HL-60/S4 treated with phorbol 12-myristate 13-acetate at 8.2 ng/mL for 4 days and 3 days (cell line): Measurements from ENCODE around the gene ZNF799.
"Not testable (repeated sequence)": the region's sequence is repeated elsewhere in the genome, so short reads cannot be mapped to it uniquely, and the experiment has no call there.

Experiments used
- in situ Hi-C: fragments of 300-500 bp; cut with MboI; formaldehyde crosslinking; loops from 2 replicates; pipeline ENCODE4 v1.15.0; 2022; ENCODE audit warnings: low sequenced_read_pairs

The ZNF799 gene

DNA sequence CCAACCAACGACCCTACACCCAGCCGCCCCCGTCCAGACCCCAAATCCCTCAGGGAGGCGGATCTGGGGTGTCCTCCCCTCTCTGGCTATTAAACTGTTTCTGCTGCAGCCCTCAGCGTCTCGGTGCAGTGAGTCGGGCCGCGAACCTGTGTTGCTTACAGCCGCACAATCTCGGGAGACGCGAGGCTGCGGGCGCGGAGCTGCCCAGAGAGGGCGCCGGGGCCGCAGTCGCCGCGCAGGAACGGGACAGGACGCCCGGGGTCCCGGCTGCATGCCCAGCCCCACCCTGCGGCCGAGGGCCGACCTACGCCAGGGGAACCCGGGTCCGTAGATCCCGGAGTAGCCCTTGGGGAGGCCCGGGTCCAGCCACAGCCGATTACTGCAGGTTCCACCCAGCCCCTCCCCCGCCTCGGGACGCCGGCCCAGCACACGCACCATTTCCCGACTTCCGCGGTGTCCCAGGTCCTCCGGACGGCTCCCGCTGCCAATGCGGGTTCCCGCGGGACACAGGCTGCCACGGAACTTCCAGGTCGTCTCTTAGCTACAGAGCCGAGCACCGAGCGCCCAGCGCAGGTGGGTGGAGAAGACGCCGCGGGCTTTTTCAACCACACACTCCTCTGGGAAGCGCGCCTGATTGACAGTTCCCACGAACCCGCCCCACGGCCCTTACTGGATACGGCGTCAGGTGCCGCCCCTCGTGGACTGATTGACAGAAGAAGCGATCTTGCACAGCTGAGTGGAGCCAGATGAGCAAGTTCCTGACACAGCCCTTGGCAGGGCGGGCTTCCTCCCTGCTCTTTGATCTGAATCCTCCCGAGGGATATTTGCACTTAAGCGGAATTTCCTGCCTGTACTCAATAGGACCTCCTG is at the start of gene ZNF799:
Gene ZNF799, minus strand, starts transcription at position 639 of the 870 bp plus-strand sequence. Its CDS starts 201 bp downstream, at position 438.
- in situ Hi-C loops: no loop called here

DNA sequence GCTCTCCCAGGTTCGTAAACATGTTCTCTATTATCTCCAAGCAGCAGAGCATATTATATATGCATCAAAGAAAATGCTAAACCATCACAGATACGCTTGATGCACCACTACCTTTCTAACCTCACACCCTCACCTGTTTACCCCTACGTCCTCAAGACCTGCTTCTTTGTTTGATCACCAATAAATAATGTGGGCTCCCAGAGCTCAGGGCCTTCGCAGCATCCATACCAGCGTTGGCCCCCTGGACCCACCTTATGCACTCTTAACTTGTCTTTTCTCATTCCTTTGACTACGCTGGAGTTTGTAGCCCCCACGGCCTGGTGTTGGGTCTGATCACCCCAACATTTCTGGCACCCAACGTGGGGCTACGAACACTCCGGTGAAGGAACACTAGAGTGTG is 49.8 kb upstream of the ZNF799 start:
- in situ Hi-C loops: no loop called here

DNA sequence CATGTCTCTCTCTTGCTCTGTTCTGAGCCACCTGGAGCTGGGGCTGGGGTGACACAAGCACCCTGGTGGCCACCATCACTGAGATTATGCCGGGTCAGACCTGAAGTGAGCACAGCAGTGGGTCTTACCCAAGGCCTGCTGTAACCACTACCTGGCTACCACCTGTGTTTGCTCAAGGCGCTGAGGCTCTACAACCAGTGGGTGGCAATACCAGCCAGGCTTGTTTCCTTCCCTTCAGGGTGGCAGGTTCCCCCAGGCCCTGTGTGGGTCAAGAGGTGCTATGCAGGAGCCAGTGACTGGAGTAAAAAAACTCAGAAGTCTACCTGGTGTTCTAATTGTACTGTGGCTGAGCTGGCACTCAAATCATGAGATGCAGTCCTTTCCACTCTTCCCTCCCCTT is 47.7 kb upstream of the ZNF799 start:
- in situ Hi-C loops: no loop called here

DNA sequence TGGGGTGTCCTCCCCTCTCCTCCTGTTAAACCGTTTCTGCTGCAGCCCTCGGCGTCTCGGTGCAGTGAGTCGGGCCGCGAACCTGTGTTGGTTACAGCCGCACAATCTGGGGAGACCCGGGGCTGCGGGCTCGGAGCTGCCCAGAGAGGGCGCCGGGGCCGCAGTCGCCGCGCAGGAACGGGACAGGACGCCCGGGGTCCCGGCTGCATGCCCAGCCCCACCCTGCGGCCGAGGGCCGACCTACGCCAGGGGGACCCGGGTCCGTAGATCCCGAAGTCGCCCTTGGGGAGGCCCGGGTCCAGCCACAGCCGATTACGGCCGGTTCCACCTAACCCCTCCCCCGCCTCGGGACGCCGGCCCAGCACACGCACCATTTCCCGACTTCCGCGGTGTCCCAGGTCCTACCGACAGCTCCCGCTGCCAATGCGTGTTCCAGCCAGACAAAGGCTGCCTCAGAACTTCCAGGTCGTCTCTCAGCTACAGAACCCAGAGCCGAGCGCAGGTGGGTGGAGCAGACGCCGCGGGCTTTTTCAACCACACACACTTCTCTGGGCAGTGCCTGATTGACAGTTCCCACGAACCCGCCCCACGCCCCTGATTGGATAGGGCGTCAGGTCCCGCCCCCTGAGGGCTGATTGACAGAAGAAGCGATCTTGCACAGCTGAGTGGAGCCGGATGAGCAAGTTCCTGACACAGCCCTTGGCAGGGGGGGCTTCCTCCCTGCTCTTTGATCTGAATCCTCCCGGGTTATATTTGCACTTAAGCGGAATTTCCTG is 39.7 kb upstream of the ZNF799 start, which contains the start of gene ZNF443:
Gene ZNF443, minus strand, starts transcription at position 481 of the 776 bp plus-strand sequence. Its CDS starts 107 bp downstream, at position 374.
- in situ Hi-C loops: no loop called here

DNA sequence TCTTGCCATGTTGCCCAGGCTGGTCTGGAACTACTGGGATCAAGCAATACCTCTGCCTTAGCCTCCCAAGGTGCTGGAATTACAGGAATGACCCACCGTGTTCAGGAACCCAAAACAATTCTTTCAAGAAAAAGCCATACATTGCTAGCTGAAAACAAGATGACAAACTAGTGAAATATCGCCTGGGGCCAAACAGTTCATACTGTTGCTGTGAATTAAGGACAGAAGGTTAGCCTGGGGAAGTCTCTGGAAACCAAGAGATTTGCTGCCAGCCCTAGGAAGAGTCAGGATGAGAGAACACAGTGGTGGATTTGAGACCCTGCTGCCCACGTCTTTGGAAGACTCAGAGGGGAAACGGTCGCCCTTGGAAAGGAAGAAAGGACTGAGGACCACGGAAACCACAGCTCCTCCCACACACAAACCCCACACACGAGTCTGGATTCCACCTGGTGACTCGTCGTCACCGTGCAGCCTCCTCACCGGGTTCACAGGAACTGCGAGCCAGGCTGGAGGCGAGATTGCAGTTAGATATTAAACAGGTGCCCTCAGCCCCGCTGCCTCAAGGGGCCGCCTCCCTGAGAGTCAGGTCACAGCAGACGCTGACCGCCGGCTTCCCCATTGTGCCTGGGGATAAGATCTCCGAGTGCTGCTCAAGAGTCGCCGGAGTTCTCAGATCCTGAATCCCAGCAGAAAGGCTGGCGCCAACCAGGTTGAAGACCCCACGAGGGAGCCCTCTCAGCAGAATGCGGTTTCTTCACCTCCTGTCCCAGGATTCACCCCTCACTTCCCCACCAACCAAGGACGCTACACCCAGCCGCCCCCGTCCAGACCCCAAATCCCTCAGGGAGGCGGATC is 38.8 kb upstream of the ZNF799 start:
- in situ Hi-C loops: not testable (repeated sequence)

DNA sequence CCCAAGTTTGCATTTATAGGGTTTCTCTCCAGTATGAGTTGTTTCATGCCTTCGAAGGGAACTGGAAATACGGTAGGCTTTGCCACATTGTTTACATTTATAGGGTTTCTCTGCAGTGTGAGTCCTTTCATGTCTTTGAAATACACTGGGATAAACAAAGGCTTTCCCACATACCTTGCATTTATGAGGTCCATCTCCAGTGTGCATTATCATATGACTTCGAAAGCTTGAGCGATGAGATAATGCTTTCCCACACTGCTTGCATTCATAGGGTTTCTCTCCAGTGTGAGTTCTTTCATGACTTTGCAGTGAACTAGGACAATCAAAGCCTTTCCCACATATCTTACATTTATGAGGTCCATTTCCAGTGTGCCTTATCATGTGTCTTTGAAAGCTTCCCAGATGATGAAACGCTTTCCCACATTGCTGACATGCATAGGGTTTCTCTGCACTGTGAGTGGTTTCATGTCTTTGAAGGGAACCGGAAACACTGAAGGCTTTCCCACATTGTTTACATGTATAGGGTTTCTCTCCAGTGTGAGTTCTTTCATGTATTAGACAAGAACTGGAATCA is 29.7 kb upstream of the ZNF799 start:
- in situ Hi-C loops: not testable (repeated sequence)

DNA sequence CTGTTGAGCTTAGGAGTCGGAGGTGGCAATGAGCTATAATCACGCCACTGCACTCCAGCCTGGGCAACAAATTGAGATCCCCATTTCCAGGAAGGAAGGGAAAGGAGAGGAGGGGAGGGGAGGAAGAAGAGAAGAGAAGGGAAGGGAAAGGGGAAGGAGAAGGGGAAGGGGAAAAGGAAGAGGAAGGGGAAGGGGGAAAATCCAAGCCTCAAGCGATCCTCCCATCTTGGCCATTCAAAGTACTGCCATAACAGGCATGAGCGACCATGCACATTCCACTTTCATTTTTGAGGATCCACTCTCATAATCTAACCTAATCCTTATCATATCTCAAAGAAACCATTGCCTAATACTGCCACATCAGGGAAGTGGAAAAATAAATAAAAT is 24.8 kb upstream of the ZNF799 start:
- in situ Hi-C loops: no loop called here

DNA sequence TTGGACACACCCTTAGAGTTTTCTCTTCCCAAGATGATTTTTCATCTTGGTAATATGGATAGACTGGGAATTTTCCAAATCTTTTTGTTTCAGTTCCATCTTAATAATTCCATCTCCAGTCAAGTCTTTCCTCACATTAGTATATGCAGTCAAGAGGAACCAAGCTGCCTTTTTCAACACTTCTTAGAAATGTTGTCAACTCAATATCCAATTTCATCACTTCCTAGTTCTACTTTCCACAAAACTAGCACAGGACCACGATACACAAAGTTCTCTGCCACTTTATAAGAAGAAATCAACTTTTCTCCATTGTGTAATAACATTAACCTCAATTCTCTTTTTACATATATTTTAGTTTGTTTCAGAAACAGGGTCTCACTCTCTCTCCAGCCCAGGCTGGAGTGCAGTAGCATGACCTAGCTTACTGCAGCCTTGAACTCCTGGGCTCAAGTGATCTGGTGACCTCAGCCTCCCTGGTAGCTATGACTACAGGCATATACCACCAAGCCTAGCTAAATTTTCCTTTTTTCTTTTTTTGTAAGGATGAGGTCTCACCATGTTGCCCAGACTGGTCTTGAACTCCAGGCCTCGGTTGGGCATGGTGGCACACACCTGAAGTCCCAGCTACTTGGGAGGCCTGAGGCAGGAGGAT is 24.3 kb upstream of the ZNF799 start:
- in situ Hi-C loops: no loop called here

DNA sequence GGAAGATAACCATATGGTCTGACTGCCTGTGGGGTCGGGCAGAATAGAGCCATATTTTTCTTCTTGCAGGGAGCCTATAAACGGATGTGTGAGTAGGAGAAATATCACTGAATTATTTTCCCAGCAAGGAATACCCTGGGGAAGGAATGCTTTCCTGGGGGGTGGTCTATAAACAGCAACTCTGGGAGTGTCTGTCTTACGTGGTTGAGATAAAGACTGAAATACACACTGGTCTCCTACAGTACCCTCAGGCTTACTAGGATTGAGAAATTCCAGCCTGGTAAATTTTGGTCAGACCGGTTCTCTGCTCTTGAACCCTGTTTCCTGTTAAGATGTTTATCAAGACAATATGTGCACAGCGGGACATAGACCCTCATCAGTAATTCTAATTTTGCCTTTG is 16.2 kb upstream of the ZNF799 start:
- in situ Hi-C loops: not testable (repeated sequence)

DNA sequence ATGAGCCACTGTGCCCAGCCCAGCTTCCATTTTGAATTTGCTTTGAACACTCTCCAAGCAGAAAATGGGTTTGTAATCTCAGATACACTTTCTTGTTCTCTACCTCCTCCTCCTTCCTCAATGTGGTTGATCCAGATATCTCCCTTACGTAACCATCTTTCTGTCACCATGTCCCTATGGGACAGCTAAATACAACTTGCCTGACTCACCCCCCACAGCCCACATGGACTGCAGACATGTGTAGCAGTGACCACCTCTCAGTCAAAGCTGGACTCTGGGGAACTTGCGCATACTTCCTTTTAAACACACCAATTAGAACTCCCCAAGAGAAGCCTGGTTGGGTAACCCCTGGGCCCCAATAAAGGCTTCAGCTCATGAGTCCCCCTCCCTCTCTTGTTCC is 10.8 kb upstream of the ZNF799 start:
- in situ Hi-C loops: no loop called here

DNA sequence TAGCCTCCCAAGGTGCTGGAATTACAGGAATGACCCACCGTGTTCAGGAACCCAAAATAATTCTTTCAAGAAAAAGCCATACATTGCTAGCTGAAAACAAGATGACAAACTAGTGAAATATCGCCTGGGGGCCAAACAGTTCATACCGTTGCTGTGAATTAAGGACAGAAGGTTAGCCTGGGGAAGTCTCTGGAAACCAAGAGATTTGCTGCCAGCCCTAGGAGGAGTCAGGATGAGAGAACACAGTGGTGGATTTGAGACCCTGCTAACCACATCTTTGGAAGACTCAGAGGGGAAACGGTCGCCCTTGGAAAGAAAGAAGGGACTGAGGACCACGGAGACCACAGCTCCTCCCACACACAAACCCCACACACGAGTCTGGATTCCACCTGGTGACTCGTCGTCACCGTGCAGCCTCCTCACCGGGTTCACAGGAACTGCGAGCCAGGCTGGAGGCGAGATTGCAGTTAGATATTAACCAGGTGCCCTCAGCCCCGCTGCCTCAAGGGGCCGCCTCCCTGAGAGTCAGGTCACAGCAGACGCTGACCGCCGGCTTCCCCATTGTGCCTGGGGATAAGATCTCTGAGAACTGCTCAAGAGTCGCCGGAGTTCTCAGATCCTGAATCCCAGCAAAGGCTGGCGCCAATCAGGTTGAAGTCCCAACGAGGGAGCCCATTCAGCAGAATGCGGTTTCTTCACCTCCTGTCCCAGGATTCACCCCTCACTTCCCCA is 1.0 kb downstream of the ZNF799 start:
- in situ Hi-C loops: not testable (repeated sequence)

DNA sequence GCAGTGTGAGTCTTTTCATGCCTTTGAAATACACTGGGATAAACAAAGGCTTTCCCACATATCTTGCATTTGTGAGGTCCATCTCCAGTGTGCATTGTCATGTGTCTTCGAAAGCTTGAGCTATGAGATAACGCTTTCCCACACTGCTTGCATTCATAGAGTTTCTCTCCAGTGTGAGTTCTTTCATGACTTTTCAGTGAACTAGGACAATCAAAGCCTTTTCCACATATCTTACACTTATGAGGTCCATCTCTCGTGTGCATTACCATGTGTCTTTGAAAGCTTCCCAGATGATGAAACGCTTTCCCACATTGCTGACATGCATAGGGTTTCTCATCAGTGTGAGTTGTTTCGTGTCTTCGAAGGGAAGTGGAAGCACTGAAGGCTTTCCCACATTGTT is 9.9 kb downstream of the ZNF799 start:
- in situ Hi-C loops: not testable (repeated sequence)

DNA sequence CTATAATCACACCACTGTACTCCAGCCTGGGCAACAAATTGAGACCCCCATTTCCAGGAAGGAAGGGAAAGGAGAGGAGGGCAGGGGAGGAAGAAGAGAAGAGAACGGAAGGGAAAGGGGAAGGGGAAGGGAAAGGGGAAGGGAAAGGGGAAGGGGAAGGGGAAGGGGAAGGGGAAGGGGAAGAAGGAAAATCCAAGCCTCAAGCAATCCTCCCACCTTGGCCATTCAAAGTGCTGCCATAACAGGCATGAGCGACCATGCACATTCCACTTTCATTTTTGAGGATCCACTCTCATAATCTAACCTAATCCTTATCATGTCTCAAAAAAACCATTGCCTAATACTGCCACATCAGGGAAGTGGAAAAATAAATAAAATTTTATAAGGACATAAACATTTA is 14.7 kb downstream of the ZNF799 start:
- in situ Hi-C loops: not testable (repeated sequence)

DNA sequence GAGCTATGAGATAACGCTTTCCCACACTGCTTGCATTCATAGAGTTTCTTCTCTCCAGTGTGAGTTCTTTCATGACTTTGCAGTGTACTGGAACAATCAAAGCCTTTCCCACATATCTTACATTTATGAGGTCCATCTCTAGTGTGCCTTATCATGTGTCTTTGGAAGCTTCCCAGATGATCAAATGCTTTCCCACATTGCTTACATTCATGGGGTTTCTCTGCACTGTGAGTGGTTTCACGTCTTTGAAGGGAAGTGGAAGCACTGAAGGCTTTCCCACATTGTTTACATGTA is 20.7 kb downstream of the ZNF799 start:
- in situ Hi-C loops: no loop called here

DNA sequence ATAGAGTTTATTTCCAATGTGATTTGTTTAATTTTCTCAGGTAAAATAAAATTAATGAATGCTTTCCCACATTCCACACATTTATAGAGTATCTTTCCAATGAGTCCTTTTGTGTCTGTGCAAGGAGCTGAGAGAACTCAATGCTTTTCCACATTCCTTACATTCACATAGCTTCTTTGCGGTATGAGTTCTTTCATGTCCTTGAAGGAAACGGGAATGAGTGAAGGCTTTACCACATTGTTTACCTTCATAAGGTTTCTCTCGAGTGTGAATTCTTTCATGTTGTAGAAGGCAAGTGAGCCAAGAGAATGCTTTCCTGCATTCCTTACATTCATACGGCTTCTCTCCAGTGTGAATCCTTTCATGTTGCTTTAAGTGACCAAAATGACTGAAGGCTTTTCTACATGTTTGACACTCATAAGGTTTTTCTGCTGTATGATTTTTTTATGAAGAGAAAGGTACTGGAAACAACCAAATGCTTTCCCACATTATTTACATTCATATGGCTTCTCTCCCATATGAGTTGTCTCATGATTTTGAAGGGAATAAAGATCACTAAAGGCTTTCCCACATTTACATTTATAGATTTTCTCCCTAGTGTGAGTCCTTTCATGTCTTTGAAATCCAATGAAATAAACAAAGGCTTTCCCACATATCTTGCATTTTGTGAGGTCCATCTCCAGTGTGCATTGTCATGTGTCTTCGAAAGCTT is 21.2 kb downstream of the ZNF799 start:
- in situ Hi-C loops: no loop called here

DNA sequence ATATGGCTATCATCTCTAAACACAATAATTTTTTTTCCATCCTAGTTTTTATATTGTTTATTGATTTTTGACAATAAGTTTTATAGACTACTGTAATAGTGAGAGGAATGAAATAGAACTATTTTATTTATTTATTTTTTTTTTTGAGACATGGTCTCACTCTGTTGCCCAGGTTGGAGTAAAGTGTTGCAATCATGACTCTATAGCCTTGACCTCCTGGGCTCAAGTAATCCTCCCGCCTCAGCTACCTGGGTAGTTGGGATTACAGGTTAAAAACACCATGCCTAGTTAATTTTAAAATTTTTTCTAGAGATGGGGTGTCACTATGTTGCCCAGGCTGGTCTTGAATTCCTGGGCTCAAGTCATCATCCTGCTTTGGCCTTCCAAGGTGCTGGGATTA is 27.0 kb downstream of the ZNF799 start:
- in situ Hi-C loops: no loop called here

DNA sequence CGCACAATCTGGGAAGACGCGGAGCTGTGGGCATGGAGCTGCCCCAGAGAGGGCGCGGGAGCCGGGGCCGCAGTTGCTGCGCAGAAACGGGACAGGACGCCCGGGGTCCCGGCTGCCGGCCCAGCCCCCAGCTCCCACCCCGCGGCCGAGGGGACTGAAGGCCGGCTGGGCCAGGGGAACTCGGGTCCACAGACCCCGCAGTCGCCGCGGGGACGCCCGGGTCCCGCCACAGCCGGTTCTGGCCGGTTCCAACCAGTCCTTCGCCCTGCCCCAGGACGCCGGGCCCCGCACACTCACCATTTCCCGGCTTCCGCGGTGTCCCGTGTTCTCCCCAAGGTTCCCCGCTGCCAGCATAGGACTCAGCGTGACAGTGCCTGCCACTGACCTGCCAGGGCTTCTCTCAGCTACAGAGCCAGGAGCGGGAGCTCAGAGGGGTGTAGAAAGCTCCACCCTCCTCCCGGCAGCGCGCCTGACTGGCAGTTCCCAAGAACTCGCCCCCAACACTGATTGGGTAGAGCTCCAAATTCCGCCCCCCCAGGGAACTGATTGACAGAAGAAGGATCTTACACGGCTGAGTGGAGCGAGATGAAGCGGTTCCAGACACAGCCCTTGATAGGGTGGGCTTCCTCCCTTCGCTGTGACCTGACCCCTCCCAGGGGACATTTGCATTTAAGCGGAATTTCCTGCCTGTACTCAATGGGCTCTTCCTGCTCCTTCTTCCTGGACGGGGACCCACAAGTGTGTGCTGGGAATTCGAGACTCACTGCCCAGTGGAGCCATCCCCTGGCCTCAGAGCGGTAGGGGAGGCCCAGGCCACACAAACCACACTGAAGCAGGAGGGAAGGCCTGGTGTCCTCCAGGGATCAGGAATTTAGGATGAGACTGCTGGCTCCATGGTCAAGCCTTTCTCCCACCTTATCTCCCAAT is 35.6 kb downstream of the ZNF799 start, which contains the start of gene ZNF442:
Gene ZNF442, minus strand, starts transcription at position 448 of the 927 bp plus-strand sequence. CDS start 2,052 bp downstream, outside the sequence.
- in situ Hi-C loops: no loop called here
